SJCRH30 (cell line): Measurements from ENCODE around the gene SDR9C7. TPM values are rescaled to one million over a fixed set of nuclear protein-coding genes. Genes with fewer than 3 reads are reported as not detected.
"Not testable (repeated sequence)": the region's sequence is repeated elsewhere in the genome, so short reads cannot be mapped to it uniquely, and the experiment has no call there.

ENCODE experiments used
- DNase-seq, 2 experiments: peaks; one replicate each; pipeline ENCODE4 v3.0.0-alpha.2; 2015 to 2020
- H3K27ac ChIP-seq: fragments of 250-450 bp; sonication (Bioruptor Pico); 2 replicates; pipeline ENCODE4 v1.5.1; 2020; ENCODE audit warnings: mild to moderate bottlenecking, moderate library complexity
- H3K27me3 ChIP-seq: fragments of 250-450 bp; sonication (Bioruptor Pico); 2 replicates; pipeline ENCODE4 v1.5.1; 2020; ENCODE audit warnings: mild to moderate bottlenecking, moderate library complexity
- H3K36me3 ChIP-seq: fragments of 250-450 bp; sonication (Bioruptor Pico); 2 replicates; pipeline ENCODE4 v1.5.1; 2020; ENCODE audit warnings: mild to moderate bottlenecking, moderate library complexity
- H3K4me1 ChIP-seq: fragments of 250-450 bp; sonication (Bioruptor Pico); 2 replicates; pipeline ENCODE4 v1.5.1; 2020; ENCODE audit warnings: mild to moderate bottlenecking, moderate library complexity
- H3K4me3 ChIP-seq: fragments of 250-450 bp; sonication (Bioruptor Pico); 2 replicates; pipeline ENCODE4 v1.5.1; 2020; ENCODE audit warnings: mild to moderate bottlenecking, moderate library complexity
- H3K9me3 ChIP-seq: fragments of 250-450 bp; sonication (Bioruptor Pico); replicated peaks from 2 replicates; pipeline ENCODE4 v1.5.1; 2020; ENCODE audit warnings: mild to moderate bottlenecking, moderate library complexity
- total RNA-seq: library from RNA; depleted of rRNA; stranded (reverse); fragments of >200 nt; shearing (Covaris generic); gene quantifications from 2 replicates; pipeline ENCODE4 v1.2.3, GENCODE V29; 2014

SDR9C7 gene
- total RNA-seq, 1 experiment from 2014 or later: not detected

- H3K27ac ChIP-seq, DNase-seq, H3K4me3 ChIP-seq, H3K36me3 ChIP-seq, H3K27me3 ChIP-seq, H3K9me3 ChIP-seq, H3K4me1 ChIP-seq: not testable (repeated sequence)
Measured at GRCh38 chr12:56940942-56941298, 6.7 kb upstream of the SDR9C7 start.

- Histone ChIP-seq H3K27me3 (no peaks in the 10 kb centered on the region), H3K36me3 (no peaks in the 10 kb centered on the region), H3K27ac (no peak overlapping the region), H3K9me3 (no peaks in the 10 kb centered on the region), H3K4me1 (peaks cover 7% of the 10 kb centered on the region), H3K4me3 (no peak overlapping the region)
- DNase-seq: no peak
Measured at GRCh38 chr12:56935752-56936151, 1.5 kb upstream of the SDR9C7 start.

- Histone ChIP-seq H3K9me3 (no peaks in the 10 kb centered on the region), H3K4me1 (peaks cover 7% of the 10 kb centered on the region), H3K27ac (no peak overlapping the region), H3K4me3 (no peak overlapping the region), H3K27me3 (no peaks in the 10 kb centered on the region), H3K36me3 (no peaks in the 10 kb centered on the region)
- DNase-seq: no peak
Measured at GRCh38 chr12:56935157-56935556, 949 bp upstream of the SDR9C7 start.

GRCh38 chr12:56932867-56933266 is 1.3 kb downstream of the SDR9C7 start:
- Histone ChIP-seq H3K4me1 (peaks cover 7% of the 10 kb centered on the region), H3K27ac (no peak overlapping the region), H3K27me3 (no peaks in the 10 kb centered on the region), H3K9me3 (no peaks in the 10 kb centered on the region), H3K4me3 (no peak overlapping the region), H3K36me3 (no peaks in the 10 kb centered on the region)
- DNase-seq: no peak

- Histone ChIP-seq H3K27me3 (no peaks in the 10 kb centered on the region), H3K36me3 (no peaks in the 10 kb centered on the region), H3K4me1 (peaks cover 7% of the 10 kb centered on the region), H3K4me3 (no peak overlapping the region), H3K9me3 (no peaks in the 10 kb centered on the region), H3K27ac (no peak overlapping the region)
- no peak for DNase-seq
Measured at GRCh38 chr12:56932146-56932545, 2.1 kb downstream of the SDR9C7 start.

GRCh38 chr12:56931474-56931978 is 2.7 kb downstream of the SDR9C7 start:
- DNase-seq: peak; percentile 34 to 60
- Histone ChIP-seq H3K9me3 (no peaks in the 10 kb centered on the region), H3K4me1 (peaks cover 7% of the 10 kb centered on the region), H3K27ac (no peak overlapping the region), H3K27me3 (no peaks in the 10 kb centered on the region), H3K4me3 (no peak overlapping the region), H3K36me3 (no peaks in the 10 kb centered on the region)

GRCh38 chr12:56930241-56930640 is 4.0 kb downstream of the SDR9C7 start:
- no peak for DNase-seq

GRCh38 chr12:56929780-56930179 is 4.4 kb downstream of the SDR9C7 start:
- Histone ChIP-seq H3K36me3 (no peaks in the 10 kb centered on the region), H3K9me3 (no peaks in the 10 kb centered on the region), H3K4me3 (no peak overlapping the region), H3K27me3 (no peaks in the 10 kb centered on the region), H3K4me1 (peaks cover 7% of the 10 kb centered on the region), H3K27ac (no peak overlapping the region)
- DNase-seq: no peak

More at GRCh38 chr12:56930241-56930640, 4.0 kb downstream of the SDR9C7 start:
- no peaks in the 10 kb centered on the region for H3K36me3 ChIP-seq
- H3K27me3 ChIP-seq: no peaks in the 10 kb centered on the region
- no peak overlapping the region for H3K27ac ChIP-seq
- no peaks in the 10 kb centered on the region for H3K9me3 ChIP-seq
- H3K4me3 ChIP-seq: no peak overlapping the region
- H3K4me1 ChIP-seq: peaks cover 7% of the 10 kb centered on the region

- DNase-seq: no peak
- H3K27ac ChIP-seq: no peak overlapping the region
- no peak overlapping the region for H3K4me3 ChIP-seq
Measured at GRCh38 chr12:56928262-56928661, 5.9 kb downstream of the SDR9C7 start.

GRCh38 chr12:56927281-56927680 is 6.9 kb downstream of the SDR9C7 start:
- DNase-seq: peak; percentile 14 to 30

More at GRCh38 chr12:56928262-56928661, 5.9 kb downstream of the SDR9C7 start:
- H3K4me1 ChIP-seq: peaks cover 7% of the 10 kb centered on the region
- H3K9me3 ChIP-seq: no peaks in the 10 kb centered on the region
- H3K27me3 ChIP-seq: no peaks in the 10 kb centered on the region
- H3K36me3 ChIP-seq: no peaks in the 10 kb centered on the region

GRCh38 chr12:56922031-56922430 is 12.2 kb downstream of the SDR9C7 start:
- no peaks in the 10 kb centered on the region for H3K4me1 ChIP-seq
- H3K27me3 ChIP-seq: no peaks in the 10 kb centered on the region
- no peaks in the 10 kb centered on the region for H3K36me3 ChIP-seq
- no peak overlapping the region for H3K4me3 ChIP-seq
- DNase-seq: no peak
- no peaks in the 10 kb centered on the region for H3K9me3 ChIP-seq
- H3K27ac ChIP-seq: no peak overlapping the region

More at GRCh38 chr12:56927281-56927680, 6.9 kb downstream of the SDR9C7 start:
- Histone ChIP-seq H3K9me3 (no peaks in the 10 kb centered on the region), H3K27me3 (no peaks in the 10 kb centered on the region), H3K27ac (no peak overlapping the region), H3K36me3 (no peaks in the 10 kb centered on the region), H3K4me3 (no peak overlapping the region), H3K4me1 (peaks cover 7% of the 10 kb centered on the region)

- H3K9me3 ChIP-seq: no peaks in the 10 kb centered on the region
- no peak overlapping the region for H3K27ac ChIP-seq
- H3K36me3 ChIP-seq: no peaks in the 10 kb centered on the region
- DNase-seq: no peak
- H3K4me3 ChIP-seq: no peak overlapping the region
- H3K27me3 ChIP-seq: no peaks in the 10 kb centered on the region
- no peaks in the 10 kb centered on the region for H3K4me1 ChIP-seq
Measured at GRCh38 chr12:56921346-56921745, 12.9 kb downstream of the SDR9C7 start.

GRCh38 chr12:56918139-56918538 is 16.1 kb downstream of the SDR9C7 start:
- H3K36me3 ChIP-seq, H3K27me3 ChIP-seq, H3K4me3 ChIP-seq, H3K9me3 ChIP-seq, H3K4me1 ChIP-seq, H3K27ac ChIP-seq, DNase-seq: not testable (repeated sequence)

- no peaks in the 10 kb centered on the region for H3K27me3 ChIP-seq
- DNase-seq: no peak
- no peak overlapping the region for H3K27ac ChIP-seq
- no peaks in the 10 kb centered on the region for H3K36me3 ChIP-seq
- H3K4me1 ChIP-seq: no peaks in the 10 kb centered on the region
- H3K4me3 ChIP-seq: no peak overlapping the region
- H3K9me3 ChIP-seq: no peaks in the 10 kb centered on the region
Measured at GRCh38 chr12:56916996-56917333, 17.2 kb downstream of the SDR9C7 start.

- Histone ChIP-seq H3K36me3 (no peaks in the 10 kb centered on the region), H3K4me3 (no peak overlapping the region), H3K27me3 (no peaks in the 10 kb centered on the region), H3K27ac (no peak overlapping the region), H3K4me1 (no peaks in the 10 kb centered on the region), H3K9me3 (no peaks in the 10 kb centered on the region)
- DNase-seq: no peak
Measured at GRCh38 chr12:56916296-56916995, 17.8 kb downstream of the SDR9C7 start.

- Histone ChIP-seq H3K4me3 (no peak overlapping the region), H3K27me3 (no peaks in the 10 kb centered on the region), H3K27ac (no peak overlapping the region), H3K4me1 (no peaks in the 10 kb centered on the region), H3K9me3 (no peaks in the 10 kb centered on the region), H3K36me3 (no peaks in the 10 kb centered on the region)
- DNase-seq: no peak
Measured at GRCh38 chr12:56914724-56915123, 19.5 kb downstream of the SDR9C7 start.
